Gastroesophageal sphincter (tissue), 2 donors: ENCODE results near the gene RHOH.

Experiments
- EP300 ChIP-seq: sonication (generic); formaldehyde crosslinking; IDR thresholded peaks from one replicate; pipeline ENCODE4 v1.6.1; 2017; ENCODE audit warnings: antibody characterized with exemption, mild to moderate bottlenecking
- POLR2A ChIP-seq, 2 donors: fragments of 450-650 bp; IDR thresholded peaks; one replicate each; pipeline ENCODE4 v1.6.1; 2017; ENCODE audit warnings: antibody characterized with exemption in 2 of 2, mild to moderate bottlenecking in 2 of 2, moderate library complexity in 1 of 2

- TF ChIP-seq EP300 (no peak), POLR2A (IDR thresholded peaks at IDR 0.05) (no peak)
Observed at GRCh38 chr4:40216622-40217366, 20.0 kb downstream of the RHOH start.
